GM12872 (cell line): Measurements from ENCODE around the gene C6orf120.

Experiments
- CTCF ChIP-seq: IDR thresholded peaks from 3 replicates; pipeline ENCODE4 v1.5.1; 2011; ENCODE audit warnings: low read depth, mild to moderate bottlenecking, low read length, moderate library complexity; ENCODE audit not compliant: insufficient read depth

Gene C6orf120

GRCh38 chr6:169724494-169725124 lies 22.7 kb downstream of the C6orf120 start, which contains the start of gene PHF10:
Gene PHF10 (minus strand): TSS chr6:169724500. CDS start chr6:169723931, 569 bp downstream.
- no peak for TF ChIP-seq CTCF

- no peak for TF ChIP-seq CTCF
These were observed 23.5 kb downstream of the C6orf120 start for GRCh38 chr6:169725125-169726048.

GRCh38 chr6:169726049-169726400 lies 24.1 kb downstream of the C6orf120 start:
- no peak for TF ChIP-seq CTCF

- TF ChIP-seq CTCF, result no peak
These were observed 25.0 kb downstream of the C6orf120 start for GRCh38 chr6:169726963-169727362.

- no peak for TF ChIP-seq CTCF
These were observed 28.0 kb downstream of the C6orf120 start for GRCh38 chr6:169729961-169730360.

- TF ChIP-seq CTCF, result no peak
These were observed 36.5 kb downstream of the C6orf120 start for GRCh38 chr6:169738204-169738975.

- TF ChIP-seq CTCF, result no peak
These were observed 37.1 kb downstream of the C6orf120 start for GRCh38 chr6:169738976-169739529.
